K562 (cell line): ENCODE results near the gene SMAD3. TPM values are rescaled to one million over a fixed set of nuclear protein-coding genes. Genes with fewer than 3 reads are reported as not detected.

Experiments
- CBX8 ChIP-seq: fragments of 200-600 bp; sonication (generic); IDR thresholded peaks from 2 replicates; pipeline ENCODE4 v1.6.1; 2012; ENCODE audit warnings: borderline replicate concordance, mixed run types, low read depth, mild to moderate bottlenecking, moderate library complexity, mixed read lengths, low read length, control low read depth, inconsistent platforms; ENCODE audit not compliant: poor library complexity, severe bottlenecking; ENCODE audit errors: extremely low read depth
- CCAR2 ChIP-seq: fragments of 200-400 bp; formaldehyde crosslinking; IDR thresholded peaks from 2 replicates; pipeline ENCODE4 v1.6.1; 2017; ENCODE audit warnings: mild to moderate bottlenecking, low read depth, low read length
- DIDO1 ChIP-seq: fragments of 450-650 bp; IDR thresholded peaks from 2 replicates; pipeline ENCODE4 v1.6.1; 2016; ENCODE audit warnings: low read depth, missing biosample characterization, missing genetic modification characterization
- ETV6 ChIP-seq, 3 experiments: fragments of 150-350 bp in 1 of 3; sonication (generic) in 1 of 3; formaldehyde crosslinking in 1 of 3; IDR thresholded peaks; 2 replicates each; pipeline versions ENCODE4 v1.6.1 to v1.8.0; 2014 to 2022; ENCODE audit warnings: borderline replicate concordance in 2 of 3, low read depth in 2 of 3, antibody characterized with exemption in 1 of 3, low read length in 1 of 3, mild to moderate bottlenecking in 1 of 3, missing genetic modification reagents in 1 of 3
- GABPB1 ChIP-seq: sonication (generic); formaldehyde crosslinking; IDR thresholded peaks from 2 replicates; pipeline ENCODE4 v1.8.0; 2022; ENCODE audit warnings: mild to moderate bottlenecking, missing genetic modification reagents
- GABPB2 ChIP-seq: fragments of 250-450 bp; sonication (Bioruptor Pico); conservative IDR thresholded peaks from 2 replicates; pipeline ENCODE4 v1.5.1; 2021; ENCODE audit warnings: mild to moderate bottlenecking
- HLTF ChIP-seq: fragments of 450-650 bp; IDR thresholded peaks from 2 replicates; pipeline ENCODE4 v1.6.1; 2016
- KDM5B ChIP-seq: fragments of 200-600 bp; sonication (generic); IDR thresholded peaks from 2 replicates; pipeline ENCODE4 v1.6.1; 2012; ENCODE audit warnings: low read depth, mild to moderate bottlenecking, moderate library complexity, low read length, control low read depth, inconsistent platforms; ENCODE audit not compliant: insufficient replicate concordance
- LCOR ChIP-seq: sonication (generic); formaldehyde crosslinking; IDR thresholded peaks from 2 replicates; pipeline ENCODE4 v1.8.0; 2022; ENCODE audit warnings: mild to moderate bottlenecking, missing genetic modification reagents
- MED1 ChIP-seq: sonication (generic); formaldehyde crosslinking; IDR thresholded peaks from 2 replicates; pipeline ENCODE4 v1.8.1; 2023; ENCODE audit warnings: missing genetic modification reagents, borderline replicate concordance
- NR1H2 ChIP-seq: sonication (generic); formaldehyde crosslinking; IDR thresholded peaks from 2 replicates; pipeline ENCODE4 v1.4.0; 2020; ENCODE audit warnings: mild to moderate bottlenecking, missing genetic modification reagents
- PKNOX1 ChIP-seq: fragments of 450-650 bp; IDR thresholded peaks from 2 replicates; pipeline ENCODE4 v1.6.1; 2016
- SAP30 ChIP-seq: fragments of 200-600 bp; sonication (generic); IDR thresholded peaks from 2 replicates; pipeline ENCODE4 v1.6.1; 2012; ENCODE audit warnings: borderline replicate concordance, low read depth, mild to moderate bottlenecking, moderate library complexity, low read length, control low read depth, inconsistent platforms; ENCODE audit not compliant: insufficient read depth, poor library complexity, severe bottlenecking
- SMAD2 ChIP-seq: fragments of 150-350 bp; IDR thresholded peaks from 2 replicates; pipeline ENCODE4 v1.6.1; 2014; ENCODE audit warnings: low read depth, mild to moderate bottlenecking, low read length
- SNIP1 ChIP-seq: fragments of 450-650 bp; IDR thresholded peaks from 2 replicates; pipeline ENCODE4 v1.7.1; 2017; ENCODE audit warnings: low read depth, mild to moderate bottlenecking
- SREBF2 ChIP-seq: sonication (generic); formaldehyde crosslinking; IDR thresholded peaks from 2 replicates; pipeline ENCODE4 v1.4.0; 2020; ENCODE audit warnings: mild to moderate bottlenecking, missing genetic modification reagents
- TCF7L2 ChIP-seq: fragments of 150-350 bp; IDR thresholded peaks from 2 replicates; pipeline ENCODE4 v1.6.1; 2016; ENCODE audit warnings: low read depth, mild to moderate bottlenecking, low read length, moderate library complexity
- TRIM28 ChIP-seq: fragments of 450-650 bp; IDR thresholded peaks from 2 replicates; pipeline ENCODE4 v1.6.1; 2017
- ZEB2 ChIP-seq: fragments of 450-650 bp; IDR thresholded peaks from 2 replicates; pipeline ENCODE4 v1.6.1; 2016
- ZNF124 ChIP-seq: sonication (generic); formaldehyde crosslinking; IDR thresholded peaks from 2 replicates; pipeline ENCODE4 v1.8.1; 2022; ENCODE audit warnings: missing genetic modification reagents
- ZNF134 ChIP-seq: fragments of 250-450 bp; sonication (Bioruptor Pico); conservative IDR thresholded peaks from 2 replicates; pipeline ENCODE4 v1.4.0; 2020
- ZNF146 ChIP-seq: IDR thresholded peaks from one replicate; pipeline ENCODE4 v1.6.1; 2018; ENCODE audit warnings: missing compliant biosample characterization; ENCODE audit not compliant: unreplicated experiment
- ZNF23 ChIP-seq: fragments of 250-450 bp; sonication (Bioruptor Pico); IDR thresholded peaks from 2 replicates; pipeline ENCODE4 v1.4.0; 2020; ENCODE audit warnings: mild to moderate bottlenecking
- ZNF561 ChIP-seq: fragments of 450-650 bp; formaldehyde crosslinking; conservative IDR thresholded peaks from 2 replicates; pipeline ENCODE4 v1.4.0; 2020; ENCODE audit warnings: mild to moderate bottlenecking, moderate library complexity
- ZNF766 ChIP-seq: fragments of 200-800 bp; sonication (Bioruptor generic); conservative IDR thresholded peaks from 2 replicates; pipeline ENCODE4 v1.6.1; 2016; ENCODE audit warnings: missing genetic modification characterization, missing compliant biosample characterization
- polyA plus RNA-seq, 8 experiments: library from polyadenylated mRNA; depleted of rRNA in 4 of 8; stranded (reverse) in 5 of 8; unstranded in 3 of 8; fragments of >200 nt; fragmentation: Nextera tagmentation in 2 of 8; fragmentation: Illumina TruSeq in 1 of 8; extraction: Ambion mirVana in 2 of 8; extraction: Trizol in 1 of 8; gene quantifications; 2 replicates each; pipeline versions ENCODE4 v1.2.1 to v1.2.3, GENCODE V29; 2011 to 2014; ENCODE audit warnings: inconsistent platforms in 1 of 8, missing spikeins in 1 of 8
- total RNA-seq, 7 experiments: library from RNA; depleted of rRNA in 6 of 7; stranded (reverse); fragments of >200 nt in 6 of 7; fragmentation: Illumina TruSeq in 2 of 7; extraction: Trizol in 2 of 7; gene quantifications; 2 replicates each; pipeline versions ENCODE4 v1.2.1 to v1.2.3, GENCODE V29; 2011 to 2021; ENCODE audit warnings: low replicate concordance in 1 of 7
- TF ChIP-seq, protein P1 (sequence below): fragments of 250-450 bp; sonication (Bioruptor Pico); IDR thresholded peaks from 2 replicates; pipeline ENCODE4 v1.5.0; 2020; ENCODE audit warnings: mild to moderate bottlenecking

The SMAD3 gene
- total and polyA plus RNA-seq, 9 of the 15 experiments (the other 6 are each of a cell fraction or from before 2014, with no cell fraction given), result 4.3 to 39.2 (median 11.1) TPM

- TF ChIP-seq CBX8 (no peak), GABPB1 (CRISPR knock-in tag) (no peak), HLTF (no peak), ZNF124 (no peak), NR1H2 (CRISPR knock-in tag) (no peak), GABPB2 (CRISPR knock-in tag) (no peak), DIDO1 (tag) (no peak), LCOR (CRISPR knock-in tag) (peak; percentile 64; the same call in 1 of the 2 replicates), SREBF2 (CRISPR knock-in tag) (no peak), SNIP1 (no peak), TCF7L2 (no peak), TRIM28 (no peak), ZNF23 (no peak), MED1 (no peak), SAP30 (no peak), ZEB2 (no peak), CCAR2 (no peak), ZNF766 (no peak), ZNF146 (no peak), PKNOX1 (peak; percentile 79), ZNF561 (CRISPR knock-in tag) (no peak), SMAD2 (no peak), KDM5B (peak; percentile 75), ZNF134 (no peak), ETV6 (IDR thresholded peaks at IDR 0.05; ENCODE audit: borderline replicate concordance in 1 of 2, low read depth in 2 of 2, low read length in 1 of 2) (no peak), ETV6 (CRISPR knock-in tag; IDR thresholded peaks at IDR 0.05; ENCODE audit: borderline replicate concordance) (no peak)
- TF ChIP-seq, protein P1, sequence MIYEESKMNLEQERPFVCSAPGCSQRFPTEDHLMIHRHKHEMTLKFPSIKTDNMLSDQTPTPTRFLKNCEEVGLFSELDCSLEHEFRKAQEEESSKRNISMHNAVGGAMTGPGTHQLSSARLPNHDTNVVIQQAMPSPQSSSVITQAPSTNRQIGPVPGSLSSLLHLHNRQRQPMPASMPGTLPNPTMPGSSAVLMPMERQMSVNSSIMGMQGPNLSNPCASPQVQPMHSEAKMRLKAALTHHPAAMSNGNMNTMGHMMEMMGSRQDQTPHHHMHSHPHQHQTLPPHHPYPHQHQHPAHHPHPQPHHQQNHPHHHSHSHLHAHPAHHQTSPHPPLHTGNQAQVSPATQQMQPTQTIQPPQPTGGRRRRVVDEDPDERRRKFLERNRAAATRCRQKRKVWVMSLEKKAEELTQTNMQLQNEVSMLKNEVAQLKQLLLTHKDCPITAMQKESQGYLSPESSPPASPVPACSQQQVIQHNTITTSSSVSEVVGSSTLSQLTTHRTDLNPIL (CRISPR knock-in tag), result no peak
These were observed 1.5 kb upstream of the SMAD3 start (continued) for GRCh38 chr15:67063689-67064606.
